Measurements from ENCODE around the gene ATG4D.

Gene ATG4D

GRCh38 chr19:10593148-10593547, 49.4 kb downstream of the ATG4D start:
- CTCF ChIA-PET = interaction anchor here (2.1 to 10.0 kb wide), 3 partner anchors 14 to 53 kb away, joined by 4 to 106 read pairs (median 71); no protein-coding TSS in a partner anchor
- no peak for DNase-seq (ENCODE audit: extremely low spot score)
- TF ChIP-seq CTCF (IDR thresholded peaks at IDR 0.05; ENCODE audit: control extremely low read depth, extremely low read depth, low read depth, missing control alignments) = no peak
- POLR2A ChIA-PET = no interaction called here

GRCh38 chr19:10593820-10594637, 50.3 kb downstream of the ATG4D start:
- POLR2A ChIA-PET = no interaction called here
- DNase-seq (ENCODE audit: extremely low spot score) = no peak
- no peak for TF ChIP-seq CTCF (IDR thresholded peaks at IDR 0.05; ENCODE audit: control extremely low read depth, extremely low read depth, low read depth, missing control alignments)
- CTCF ChIA-PET = interaction anchor here (0.9 to 10.0 kb wide), 8 partner anchors 11 to 106 kb away, joined by 3 to 106 read pairs (median 4); no protein-coding TSS in a partner anchor

- DNase-seq (ENCODE audit: extremely low spot score) = no peak
- CTCF ChIA-PET = interaction anchor here (1.2 to 2.7 kb wide), 4 partner anchors 10 to 117 kb away, joined by 3 to 17 read pairs (median 5); no protein-coding TSS in a partner anchor
- TF ChIP-seq CTCF (IDR thresholded peaks at IDR 0.05; ENCODE audit: control extremely low read depth, extremely low read depth, low read depth, missing control alignments) = no peak
- POLR2A ChIA-PET = no interaction called here
Measured at GRCh38 chr19:10600149-10600548, 56.4 kb downstream of the ATG4D start.

- CTCF ChIA-PET = interaction anchor here (1.0 to 5.3 kb wide), 5 partner anchors 17 to 98 kb away, joined by 4 to 26 read pairs (median 5); no protein-coding TSS in a partner anchor
- TF ChIP-seq CTCF (IDR thresholded peaks at IDR 0.05; ENCODE audit: control extremely low read depth, extremely low read depth, low read depth, missing control alignments) = no peak
- DNase-seq (ENCODE audit: extremely low spot score) = no peak
- POLR2A ChIA-PET = interaction anchor here (0.5 to 1.2 kb wide), 3 partner anchors 10 to 43 kb away, joined by 3 read pairs; no protein-coding TSS in a partner anchor
Measured at GRCh38 chr19:10601999-10602329, 58.3 kb downstream of the ATG4D start.

GRCh38 chr19:10602330-10603083, 58.8 kb downstream of the ATG4D start:
- ChIA-PET CTCF (interaction anchor here (1.0 to 5.3 kb wide), 5 partner anchors 17 to 97 kb away, joined by 4 to 26 read pairs (median 5); no protein-coding TSS in a partner anchor), POLR2A (interaction anchor here (0.5 to 1.2 kb wide), 3 partner anchors 11 to 42 kb away, joined by 3 read pairs; no protein-coding TSS in a partner anchor)
- DNase-seq (ENCODE audit: extremely low spot score) = peak; percentile 98
- no peak for TF ChIP-seq CTCF (IDR thresholded peaks at IDR 0.05; ENCODE audit: control extremely low read depth, extremely low read depth, low read depth, missing control alignments)

Data from GM10248 (cell line).